HepG2 (cell line): ENCODE measurements around the gene ANO10.
"Not testable (repeated sequence)": the region's sequence is repeated elsewhere in the genome, so short reads cannot be mapped to it uniquely, and the experiment has no call there.

Experiments
- GATAD2A ChIP-seq: IDR thresholded peaks from 2 replicates; pipeline ENCODE4 v1.6.1; 2016
- MTA1 ChIP-seq: sonication (generic); formaldehyde crosslinking; IDR thresholded peaks from 2 replicates; pipeline ENCODE4 v1.4.0; 2020; ENCODE audit warnings: missing genetic modification reagents, mild to moderate bottlenecking, borderline replicate concordance
- MXI1 ChIP-seq: IDR thresholded peaks from 3 replicates; pipeline ENCODE4 v1.6.1; 2012; ENCODE audit warnings: low read depth, low read length, inconsistent platforms, borderline replicate concordance

GRCh38 chr3:43518515-43518914 is 103.3 kb downstream of the ANO10 start:
- TF ChIP-seq MTA1 (CRISPR knock-in tag); GATAD2A (CRISPR knock-in tag); MXI1: not testable (repeated sequence)
